Lower lobe of right lung (tissue), 2 donors: Measurements from ENCODE around the gene ITM2B. TPM values are rescaled to one million over a fixed set of nuclear protein-coding genes. Genes with fewer than 3 reads are reported as not detected.
A peak's percentile ranks its signal among the peaks of the same experiment; 100 is the strongest.

ENCODE experiments used
- ATAC-seq, 2 donors: fragments of 200-7000 bp; cut with Tn5 transposase; one replicate each; pipeline ENCODE4 v1.9.1; 2020 to 2022; ENCODE audit warnings: mild to moderate bottlenecking in 2 of 2, moderate library complexity in 2 of 2
- DNase-seq: peaks from one replicate; pipeline ENCODE4 v3.0.0-alpha.2; 2020
- H3K27ac ChIP-seq: fragments of 200-600 bp; one replicate; pipeline ENCODE4 v1.8.0; 2022
- H3K27me3 ChIP-seq: fragments of 200-600 bp; one replicate; pipeline ENCODE4 v1.8.0; 2022; ENCODE audit warnings: low read depth
- H3K36me3 ChIP-seq: fragments of 200-600 bp; one replicate; pipeline ENCODE4 v1.8.0; 2022; ENCODE audit warnings: mild to moderate bottlenecking
- H3K4me1 ChIP-seq: fragments of 200-600 bp; one replicate; pipeline ENCODE4 v1.8.0; 2022
- H3K4me3 ChIP-seq: fragments of 200-600 bp; one replicate; pipeline ENCODE4 v1.8.0; 2022; ENCODE audit warnings: mild to moderate bottlenecking
- H3K9me3 ChIP-seq: fragments of 200-600 bp; one replicate; pipeline ENCODE4 v1.8.0; 2022
- CTCF ChIP-seq: fragments of 200-600 bp; IDR thresholded peaks from one replicate; pipeline ENCODE4 v1.8.0; 2022; ENCODE audit warnings: antibody characterized with exemption, mild to moderate bottlenecking
- intact Hi-C: fragments of 100-400 bp; cut with DNase I; formaldehyde crosslinking; loops from one replicate; pipeline ENCODE4 v1.11.0; 2022
- total RNA-seq: library from RNA; stranded (reverse); fragmentation: NEBNext Ultra II Directional; extraction: Animal tissue kit (Norgen Biotek cat#: 25700); gene quantifications from one replicate; pipeline ENCODE4 v1.2.1, GENCODE V29; 2021
- donor health status: DM: no; HTN: yes; CAD: no; lungs with severe emphysema.

The ITM2B gene
- total RNA-seq, 1 donor from 2014 or later, result 834 TPM

- H3K4me3 ChIP-seq, result no peak overlapping the region
- no peaks in the 10 kb centered on the region for H3K36me3 ChIP-seq
- TF ChIP-seq CTCF, result no peak
- H3K27ac ChIP-seq, result no peak overlapping the region
- no peaks in the 10 kb centered on the region for H3K27me3 ChIP-seq
- H3K4me1 ChIP-seq, result no peaks in the 10 kb centered on the region
- no peaks in the 10 kb centered on the region for H3K9me3 ChIP-seq
- DNase-seq (no peak), ATAC-seq (no peak)
- intact Hi-C loops, result no loop called here
These were observed 62.3 kb downstream of the ITM2B start for GRCh38 chr13:48295271-48295670.

GRCh38 chr13:48296528-48296927, 63.5 kb downstream of the ITM2B start:
- Histone ChIP-seq H3K27me3 (no peaks in the 10 kb centered on the region), H3K4me1 (no peaks in the 10 kb centered on the region), H3K27ac (no peak overlapping the region), H3K4me3 (no peak overlapping the region), H3K36me3 (no peaks in the 10 kb centered on the region), H3K9me3 (no peaks in the 10 kb centered on the region)
- DNase-seq (no peak), ATAC-seq (no peak)
- intact Hi-C loops, result no loop called here
- no peak for TF ChIP-seq CTCF

- H3K4me1 ChIP-seq, result no peaks in the 10 kb centered on the region
- DNase-seq (no peak), ATAC-seq (no peak)
- no peaks in the 10 kb centered on the region for H3K36me3 ChIP-seq
- TF ChIP-seq CTCF, result no peak
- H3K27ac ChIP-seq, result no peak overlapping the region
- no peaks in the 10 kb centered on the region for H3K27me3 ChIP-seq
- no peaks in the 10 kb centered on the region for H3K9me3 ChIP-seq
- H3K4me3 ChIP-seq, result no peak overlapping the region
- intact Hi-C loops, result no loop called here
These were observed 64.3 kb downstream of the ITM2B start for GRCh38 chr13:48297131-48297786.

GRCh38 chr13:48299591-48299990, 66.6 kb downstream of the ITM2B start:
- H3K9me3 ChIP-seq, result no peaks in the 10 kb centered on the region
- no peak for TF ChIP-seq CTCF
- H3K27me3 ChIP-seq, result no peaks in the 10 kb centered on the region
- H3K4me1 ChIP-seq, result peaks cover 6% of the 10 kb centered on the region
- ATAC-seq, result no peak
- H3K4me3 ChIP-seq, result no peak overlapping the region
- no peak for DNase-seq
- H3K27ac ChIP-seq, result no peak overlapping the region
- H3K36me3 ChIP-seq, result no peaks in the 10 kb centered on the region
- intact Hi-C loops, result no loop called here

- Histone ChIP-seq H3K9me3 (no peaks in the 10 kb centered on the region), H3K4me3 (peak overlapping the region; percentile 83), H3K27ac (peak overlapping the region; percentile 100), H3K27me3 (no peaks in the 10 kb centered on the region), H3K4me1 (peaks cover 25% of the 10 kb centered on the region), H3K36me3 (peaks cover 6% of the 10 kb centered on the region)
- no peak for TF ChIP-seq CTCF
- ATAC-seq (peak; percentile 0 to 30), DNase-seq (no peak)
- intact Hi-C loops, result no loop called here
These were observed 69.9 kb downstream of the ITM2B start for GRCh38 chr13:48302871-48303358.
